T1000 (cell line): ENCODE data around the gene PRSS21.

Experiments used
- DNase-seq: peaks from one replicate; lab custom pipeline; 2025; ENCODE audit warnings: mixed read lengths; lab: John Stamatoyannopoulos, UW

Gene PRSS21

GRCh38 chr16:2843526-2843925 lies 26.5 kb downstream of the PRSS21 start:
- no peak for DNase-seq

- no peak for DNase-seq
These were observed 28.1 kb downstream of the PRSS21 start for GRCh38 chr16:2845116-2845515.

GRCh38 chr16:2846511-2847310 lies 29.7 kb downstream of the PRSS21 start:
- DNase-seq: no peak

- DNase-seq: no peak
These were observed 32.1 kb downstream of the PRSS21 start for GRCh38 chr16:2848933-2849725.

- no peak for DNase-seq
These were observed 35.1 kb downstream of the PRSS21 start for GRCh38 chr16:2852003-2852730.

- no peak for DNase-seq
These were observed 35.9 kb downstream of the PRSS21 start for GRCh38 chr16:2852731-2853507.

- no peak for DNase-seq
These were observed 36.6 kb downstream of the PRSS21 start for GRCh38 chr16:2853531-2854073.

- no peak for DNase-seq
These were observed 37.8 kb downstream of the PRSS21 start for GRCh38 chr16:2854700-2855309.

GRCh38 chr16:2855536-2855935 lies 38.5 kb downstream of the PRSS21 start:
- no peak for DNase-seq

- no peak for DNase-seq
These were observed 39.1 kb downstream of the PRSS21 start for GRCh38 chr16:2856061-2856670.

- no peak for DNase-seq
These were observed 39.8 kb downstream of the PRSS21 start for GRCh38 chr16:2856686-2857450.

- DNase-seq: no peak
These were observed 40.6 kb downstream of the PRSS21 start, which contains the start of gene PRSS22 for GRCh38 chr16:2857451-2858244. PRSS22 (minus strand) TSS chr16:2858170; CDS start chr16:2858104, 66 bp downstream.

GRCh38 chr16:2858245-2859025 lies 41.4 kb downstream of the PRSS21 start:
- DNase-seq: no peak

- no peak for DNase-seq
These were observed 42.7 kb downstream of the PRSS21 start for GRCh38 chr16:2859686-2860265.

GRCh38 chr16:2860826-2861567 lies 44.0 kb downstream of the PRSS21 start:
- no peak for DNase-seq

- no peak for DNase-seq
These were observed 48.6 kb downstream of the PRSS21 start for GRCh38 chr16:2865651-2866050.

- DNase-seq: no peak
These were observed 49.4 kb downstream of the PRSS21 start for GRCh38 chr16:2866431-2866830.
